OCI-LY1 (cell line): ENCODE measurements around the gene WWP2.

ENCODE experiments used
- H2AFZ ChIP-seq: fragments of 200-600 bp; sonication (generic), shearing (Covaris generic); 2 replicates; pipeline ENCODE4 v1.6.0; 2014; ENCODE audit warnings: antibody characterized with exemption, mild to moderate bottlenecking, low read length
- H3F3A ChIP-seq: fragments of 200-600 bp; sonication (generic), shearing (Covaris generic); 2 replicates; pipeline ENCODE4 v1.6.0; 2014; ENCODE audit warnings: mild to moderate bottlenecking, antibody characterized with exemption, low read length, moderate library complexity; ENCODE audit not compliant: insufficient read depth
- H3K27ac ChIP-seq: fragments of 200-600 bp; sonication (generic); 2 replicates; pipeline ENCODE4 v1.5.1; 2014; ENCODE audit warnings: low read length, mixed run types, mild to moderate bottlenecking, low read depth; ENCODE audit not compliant: poor library complexity, severe bottlenecking
- H3K27me3 ChIP-seq: fragments of 200-600 bp; sonication (generic); 2 replicates; pipeline ENCODE4 v1.6.0; 2014; ENCODE audit warnings: antibody characterized with exemption, mild to moderate bottlenecking, low read length, moderate library complexity; ENCODE audit not compliant: insufficient read depth
- H3K36me3 ChIP-seq: fragments of 200-600 bp; sonication (generic); 2 replicates; pipeline ENCODE4 v1.6.1; 2014; ENCODE audit warnings: mild to moderate bottlenecking, antibody characterized with exemption, low read length, moderate library complexity, mixed read lengths; ENCODE audit not compliant: insufficient read depth
- H3K4me1 ChIP-seq: fragments of 200-600 bp; sonication (generic); 2 replicates; pipeline ENCODE4 v1.5.1; 2014; ENCODE audit warnings: mild to moderate bottlenecking, low read length, moderate library complexity; ENCODE audit not compliant: insufficient read depth, severe bottlenecking
- H3K4me2 ChIP-seq: fragments of 200-600 bp; sonication (generic), shearing (Covaris generic); 2 replicates; pipeline ENCODE4 v1.6.1; 2014; ENCODE audit warnings: low read length
- H3K4me3 ChIP-seq: fragments of 200-600 bp; sonication (generic); 2 replicates; pipeline ENCODE4 v1.5.1; 2014; ENCODE audit warnings: low read length, low read depth, mild to moderate bottlenecking, mixed read lengths; ENCODE audit not compliant: poor library complexity, severe bottlenecking
- H3K79me2 ChIP-seq: fragments of 200-600 bp; shearing (Covaris generic); 2 replicates; pipeline ENCODE4 v1.6.1; 2016; ENCODE audit warnings: mixed run types, low read length, mixed read lengths; ENCODE audit not compliant: insufficient read depth
- H3K9ac ChIP-seq: fragments of 200-600 bp; sonication (generic), shearing (Covaris generic); 2 replicates; pipeline ENCODE4 v1.6.1; 2014; ENCODE audit warnings: mild to moderate bottlenecking, low read length, mixed read lengths
- H3K9me2 ChIP-seq: fragments of 200-600 bp; sonication (generic), shearing (Covaris generic); 2 replicates; pipeline ENCODE4 v1.6.1; 2014; ENCODE audit warnings: low read depth, mild to moderate bottlenecking, low read length, mixed read lengths
- H3K9me3 ChIP-seq: fragments of 200-600 bp; shearing (Covaris generic); 2 replicates; pipeline ENCODE4 v1.6.1; 2014; ENCODE audit warnings: low read length, mixed read lengths
- H4K20me1 ChIP-seq: fragments of 200-600 bp; sonication (generic), shearing (Covaris generic); 2 replicates; pipeline ENCODE4 v1.6.0; 2016; ENCODE audit warnings: mild to moderate bottlenecking, low read length; ENCODE audit not compliant: insufficient read depth
- EZH2 ChIP-seq: fragments of 200-600 bp; sonication (generic), shearing (Covaris generic); IDR thresholded peaks from 2 replicates; pipeline ENCODE4 v1.8.0; 2017; ENCODE audit warnings: borderline replicate concordance, mixed run types, mild to moderate bottlenecking, antibody characterized with exemption, low read length, moderate library complexity, mixed read lengths
- TF ChIP-seq, protein P1 (sequence below): fragments of 200-600 bp; sonication (generic), shearing (Covaris generic); IDR thresholded peaks from 2 replicates; pipeline ENCODE4 v1.5.1; 2017; ENCODE audit warnings: mild to moderate bottlenecking, antibody characterized with exemption, low read length, moderate library complexity, mixed read lengths

The WWP2 gene

DNA sequence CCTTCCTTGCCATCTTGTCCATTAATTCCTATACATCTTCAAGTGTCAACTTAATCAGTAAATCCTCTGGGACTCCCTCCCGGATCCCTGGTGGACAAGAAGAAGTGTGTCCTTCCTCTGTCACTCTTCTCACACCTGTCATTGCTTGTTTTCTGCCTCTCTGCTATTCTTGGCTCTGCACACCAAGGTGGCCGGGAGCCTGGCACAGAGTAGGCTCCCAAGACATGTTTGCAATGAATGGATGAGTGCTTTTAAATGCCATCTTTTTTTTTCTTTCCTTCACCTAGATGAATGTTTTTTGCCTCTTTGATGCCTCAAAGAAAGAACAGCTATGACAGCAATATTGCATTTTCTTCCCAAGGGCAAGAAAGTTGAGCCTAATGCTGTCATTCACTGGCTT, 131.0 kb downstream of the WWP2 start:
- no peak overlapping the region for H3K4me3 ChIP-seq
- no peak overlapping the region for H2AFZ ChIP-seq
- H3K4me1 ChIP-seq, result no peaks in the 10 kb centered on the region
- no peak overlapping the region for H3K9ac ChIP-seq
- H3K79me2 ChIP-seq, result no peaks in the 10 kb centered on the region
- H3K36me3 ChIP-seq, result peaks cover 14% of the 10 kb centered on the region; the same call in 1 of the 2 replicates
- no peak overlapping the region for H3K27ac ChIP-seq
- no peaks in the 10 kb centered on the region for H3K9me2 ChIP-seq
- no peaks in the 10 kb centered on the region for H3K9me3 ChIP-seq
- H3K4me2 ChIP-seq, result no peak overlapping the region
- no peaks in the 10 kb centered on the region for H4K20me1 ChIP-seq
- no peaks in the 10 kb centered on the region for H3K27me3 ChIP-seq
- no peak for TF ChIP-seq EZH2
- TF ChIP-seq, protein P1, sequence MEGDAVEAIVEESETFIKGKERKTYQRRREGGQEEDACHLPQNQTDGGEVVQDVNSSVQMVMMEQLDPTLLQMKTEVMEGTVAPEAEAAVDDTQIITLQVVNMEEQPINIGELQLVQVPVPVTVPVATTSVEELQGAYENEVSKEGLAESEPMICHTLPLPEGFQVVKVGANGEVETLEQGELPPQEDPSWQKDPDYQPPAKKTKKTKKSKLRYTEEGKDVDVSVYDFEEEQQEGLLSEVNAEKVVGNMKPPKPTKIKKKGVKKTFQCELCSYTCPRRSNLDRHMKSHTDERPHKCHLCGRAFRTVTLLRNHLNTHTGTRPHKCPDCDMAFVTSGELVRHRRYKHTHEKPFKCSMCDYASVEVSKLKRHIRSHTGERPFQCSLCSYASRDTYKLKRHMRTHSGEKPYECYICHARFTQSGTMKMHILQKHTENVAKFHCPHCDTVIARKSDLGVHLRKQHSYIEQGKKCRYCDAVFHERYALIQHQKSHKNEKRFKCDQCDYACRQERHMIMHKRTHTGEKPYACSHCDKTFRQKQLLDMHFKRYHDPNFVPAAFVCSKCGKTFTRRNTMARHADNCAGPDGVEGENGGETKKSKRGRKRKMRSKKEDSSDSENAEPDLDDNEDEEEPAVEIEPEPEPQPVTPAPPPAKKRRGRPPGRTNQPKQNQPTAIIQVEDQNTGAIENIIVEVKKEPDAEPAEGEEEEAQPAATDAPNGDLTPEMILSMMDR, result no peak
- H3F3A ChIP-seq, result no peaks in the 10 kb centered on the region

DNA sequence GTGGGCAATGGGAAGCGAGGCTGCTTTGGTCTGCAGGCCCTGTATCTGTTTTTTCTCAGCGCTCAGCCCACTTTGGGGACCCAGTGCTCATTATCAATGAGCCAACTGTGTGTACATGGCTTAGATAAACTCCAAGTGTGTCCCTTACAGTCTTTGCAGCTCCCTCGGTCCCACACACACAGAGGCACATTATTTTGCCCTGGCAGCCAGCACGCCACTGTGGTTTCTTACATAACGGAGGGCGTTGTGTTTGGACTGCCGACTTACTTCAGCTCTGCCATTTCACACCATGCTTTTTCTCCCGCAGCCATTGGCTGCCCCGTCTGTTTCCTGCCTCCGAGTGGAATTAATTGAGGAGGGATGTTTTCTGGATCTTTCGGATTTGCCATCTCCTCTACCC, 132.5 kb downstream of the WWP2 start:
- no peaks in the 10 kb centered on the region for H3K9me3 ChIP-seq
- H3K27me3 ChIP-seq, result no peaks in the 10 kb centered on the region
- no peaks in the 10 kb centered on the region for H4K20me1 ChIP-seq
- no peak overlapping the region for H2AFZ ChIP-seq
- H3K4me3 ChIP-seq, result no peak overlapping the region
- no peaks in the 10 kb centered on the region for H3K79me2 ChIP-seq
- no peaks in the 10 kb centered on the region for H3K4me1 ChIP-seq
- no peak overlapping the region for H3K27ac ChIP-seq
- no peak overlapping the region for H3K4me2 ChIP-seq
- H3K36me3 ChIP-seq, result peaks cover under 1% of the 10 kb centered on the region; the same call in 1 of the 2 replicates
- H3K9ac ChIP-seq, result no peak overlapping the region
- TF ChIP-seq, protein P1, result no peak
- TF ChIP-seq EZH2, result no peak
- H3K9me2 ChIP-seq, result no peaks in the 10 kb centered on the region
- H3F3A ChIP-seq, result no peaks in the 10 kb centered on the region

DNA sequence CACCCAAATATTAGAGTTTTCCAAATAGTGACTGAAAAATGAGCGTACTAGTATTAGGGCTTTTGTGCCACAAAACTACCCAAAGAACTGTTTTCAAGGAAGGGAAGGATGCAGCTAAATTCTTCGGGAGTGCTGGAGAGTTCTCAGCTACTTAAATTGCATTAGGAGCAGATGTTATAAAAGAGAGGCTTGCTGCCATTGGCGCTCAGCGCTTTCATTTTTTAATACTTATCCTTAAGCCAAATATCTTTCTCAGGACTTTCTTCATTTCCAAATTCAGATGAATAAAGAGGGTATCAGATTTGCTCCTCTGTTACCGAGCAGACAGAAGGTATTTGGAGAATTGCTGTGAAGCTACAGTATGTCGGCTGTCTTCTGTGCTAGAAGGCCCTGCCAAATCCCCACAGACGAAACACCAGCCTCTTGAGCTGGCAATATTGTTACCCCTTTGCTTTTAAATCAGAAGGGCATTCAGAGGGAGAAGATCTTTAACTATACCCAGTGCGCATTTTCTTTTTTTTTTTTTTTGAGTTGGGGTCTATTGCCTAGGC, 141.8 kb downstream of the WWP2 start:
- H3K4me1 ChIP-seq, result no peaks in the 10 kb centered on the region
- H4K20me1 ChIP-seq, result no peaks in the 10 kb centered on the region
- no peaks in the 10 kb centered on the region for H3K27me3 ChIP-seq
- no peaks in the 10 kb centered on the region for H3K9me3 ChIP-seq
- H3F3A ChIP-seq, result no peaks in the 10 kb centered on the region
- H3K9ac ChIP-seq, result no peak overlapping the region
- TF ChIP-seq, protein P1, result no peak
- no peak for TF ChIP-seq EZH2
- H3K36me3 ChIP-seq, result peaks cover 3% of the 10 kb centered on the region; the same call in 1 of the 2 replicates
- H3K4me2 ChIP-seq, result no peak overlapping the region
- H3K4me3 ChIP-seq, result no peak overlapping the region
- no peaks in the 10 kb centered on the region for H3K79me2 ChIP-seq
- no peaks in the 10 kb centered on the region for H3K9me2 ChIP-seq
- H2AFZ ChIP-seq, result no peak overlapping the region
- H3K27ac ChIP-seq, result no peak overlapping the region
